Right lobe of liver (tissue), 6 donors: Measurements from ENCODE around the gene NRF1. TPM values are rescaled to one million over a fixed set of nuclear protein-coding genes. Genes with fewer than 3 reads are reported as not detected.

Source experiments
- ATAC-seq, 4 donors: fragments of 200-7000 bp; cut with Tn5 transposase; one replicate each; pipeline ENCODE4 v1.9.1; 2020; ENCODE audit warnings: mild to moderate bottlenecking in 4 of 4, moderate library complexity in 4 of 4
- DNase-seq, 3 donors: peaks; one replicate each; pipeline ENCODE4 v3.0.0-alpha.2; 2020
- H3K27ac ChIP-seq, 3 donors: fragments of 200-600 bp; one replicate each; pipeline ENCODE4 v1.8.0; 2022
- H3K27me3 ChIP-seq, 2 donors: fragments of 200-600 bp; one replicate each; pipeline ENCODE4 v1.8.0; 2022
- H3K36me3 ChIP-seq, 4 donors: fragments of 200-600 bp; sonication (generic) in 1 of 4; one replicate each; pipeline versions ENCODE4 v1.5.1 to v1.8.0; 2017 to 2022; ENCODE audit warnings: control low read depth in 1 of 4
- H3K4me1 ChIP-seq, 4 donors: fragments of 200-600 bp; sonication (generic) in 1 of 4; one replicate each; pipeline versions ENCODE4 v1.5.1 to v1.8.0; 2017 to 2022; ENCODE audit warnings: control low read depth in 1 of 4
- H3K4me3 ChIP-seq, 3 donors: fragments of 200-600 bp; one replicate each; pipeline ENCODE4 v1.8.0; 2022
- H3K9me3 ChIP-seq, 4 donors: fragments of 200-600 bp; sonication (generic) in 1 of 4; one replicate each; pipeline versions ENCODE4 v1.5.1 to v1.8.0; 2017 to 2022; ENCODE audit warnings: control low read depth in 1 of 4
- CTCF ChIP-seq, 4 donors: fragments of 200-600 bp in 3 of 4; fragments of 450-650 bp in 1 of 4; IDR thresholded peaks; one replicate each; pipeline versions ENCODE4 v1.5.1 to v1.8.0; 2016 to 2022; ENCODE audit warnings: antibody characterized with exemption in 4 of 4, mild to moderate bottlenecking in 2 of 4
- POLR2A ChIP-seq: fragments of 450-650 bp; IDR thresholded peaks from one replicate; pipeline ENCODE4 v1.6.1; 2017; ENCODE audit warnings: antibody characterized with exemption, mild to moderate bottlenecking
- WGBS: methylation state at CpG from one replicate; pipeline ENCODE4 v1.1.6; 2018; ENCODE audit warnings: low coverage, low lambda C conversion rate; ENCODE audit not compliant: insufficient coverage; ENCODE audit errors: missing lambda C conversion rate; 5-methylcytosine and 5-hydroxymethylcytosine counted together
- intact Hi-C, 2 donors: fragments of 100-400 bp; cut with DNase I; formaldehyde crosslinking; loops; one replicate each; pipeline versions ENCODE4 v1.11.2 to v1.14.1; 2022
- total RNA-seq, 6 experiments: library from RNA; depleted of rRNA in 2 of 6; stranded (reverse); fragments of >200 nt in 2 of 6; fragmentation: NEBNext Ultra II Directional in 3 of 6; extraction: Animal tissue kit (Norgen Biotek cat#: 25700) in 3 of 6; gene quantifications; one replicate each; pipeline versions ENCODE4 v1.1.0 to v1.2.4, GENCODE V29; 2016 to 2023
- donor health status: DM: no; HTN: yes; CAD: no.
- donor health status: DM: no; HTN: no; CAD: no.
- donor health status: DM: no; HTN: no; CAD: no.
- donor health status: DM: no; HTN: yes; CAD: no.
- donor health status: DM: no; HTN: yes; CAD: no.

Gene NRF1
- total RNA-seq, 6 experiments from 2014 or later, result 3.9 to 6.8 (median 5.3) TPM

DNA sequence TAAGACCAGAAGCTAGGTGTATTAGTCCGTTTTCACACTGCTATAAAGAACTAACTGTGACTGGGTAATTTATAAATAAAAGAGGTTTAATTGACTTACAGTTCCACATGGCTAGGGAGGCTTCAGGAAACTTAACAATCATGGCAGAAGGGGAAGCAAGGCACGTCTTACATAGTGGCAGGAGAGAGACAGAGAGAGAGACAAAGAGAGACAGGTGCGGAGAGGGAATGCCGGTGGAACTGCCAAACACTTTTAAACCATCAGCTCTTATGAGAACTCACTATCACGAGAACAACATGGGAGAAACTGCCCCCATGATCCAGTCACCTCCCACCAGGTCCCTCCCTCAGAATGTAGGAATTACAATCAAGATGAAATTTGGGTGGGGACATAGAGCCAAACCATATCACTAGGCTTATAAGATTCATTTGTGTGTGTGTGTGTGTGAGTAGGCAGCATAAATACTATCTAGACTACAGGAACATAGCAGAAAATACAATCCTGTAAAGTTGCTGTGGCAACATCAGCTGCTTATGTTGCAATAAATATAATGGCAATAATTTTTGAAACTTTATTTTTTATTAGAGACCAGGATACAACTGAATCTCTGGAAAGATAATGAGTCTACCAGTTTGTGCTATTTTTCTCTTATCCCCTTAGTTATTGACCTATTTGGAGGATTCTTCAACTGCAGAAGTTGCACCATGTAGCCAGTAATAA lies 77.1 kb downstream of the NRF1 start:
- intact Hi-C loops, result no loop called here
- no peak for TF ChIP-seq CTCF (IDR thresholded peaks at IDR 0.05)
- no peak for TF ChIP-seq POLR2A

DNA sequence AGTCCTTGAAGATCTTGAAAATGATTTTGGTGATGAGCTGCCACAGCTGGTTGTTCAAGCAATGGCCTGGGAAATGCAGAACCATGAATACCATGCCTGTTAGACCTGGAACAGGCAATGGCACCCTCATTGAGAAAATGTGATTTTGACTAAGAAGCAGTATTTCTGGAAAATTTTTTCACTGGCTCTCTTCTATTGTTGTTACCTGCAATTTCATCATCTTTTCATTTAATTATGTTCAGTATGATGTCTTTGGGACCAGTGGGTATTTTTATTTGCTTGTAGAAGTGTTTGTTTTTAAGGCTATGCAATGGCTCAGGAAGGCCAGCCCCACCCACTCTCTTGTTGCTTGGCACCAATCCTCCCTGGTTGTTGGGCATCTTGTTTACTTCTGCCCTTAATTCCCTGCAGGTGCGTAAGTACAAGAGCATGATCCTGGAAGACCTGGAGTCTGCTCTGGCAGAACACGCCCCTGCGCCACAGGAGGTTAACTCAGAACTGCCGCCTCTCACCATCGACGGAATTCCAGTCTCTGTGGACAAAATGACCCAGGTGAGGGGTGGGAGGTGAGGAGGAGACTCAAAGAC lies 78.6 kb downstream of the NRF1 start:
- Histone ChIP-seq H3K27ac (no peak overlapping the region), H3K36me3 (peaks cover 0 to 7% (median 0%) of the 10 kb centered on the region in 4 donors), H3K27me3 (no peaks in the 10 kb centered on the region), H3K9me3 (no peaks in the 10 kb centered on the region), H3K4me1 (no peaks in the 10 kb centered on the region), H3K4me3 (no peak overlapping the region)
- intact Hi-C loops, result no loop called here
- 96% methylated on average over 6 of the region's 6 CpGs for WGBS
- no peak for DNase-seq
- TF ChIP-seq CTCF (IDR thresholded peaks at IDR 0.05), result no peak
- TF ChIP-seq POLR2A, result no peak
- no peak for ATAC-seq

More for the DNA sequence above, 77.1 kb downstream of the NRF1 start:
- Histone ChIP-seq H3K4me1 (no peaks in the 10 kb centered on the region), H3K4me3 (no peak overlapping the region), H3K36me3 (peaks cover 0 to 7% (median 0%) of the 10 kb centered on the region in 4 donors), H3K27ac (no peak overlapping the region), H3K9me3 (no peaks in the 10 kb centered on the region), H3K27me3 (no peaks in the 10 kb centered on the region)
- no peak for DNase-seq
- no peak for ATAC-seq
- 87% methylated on average over 5 of the region's 5 CpGs for WGBS

DNA sequence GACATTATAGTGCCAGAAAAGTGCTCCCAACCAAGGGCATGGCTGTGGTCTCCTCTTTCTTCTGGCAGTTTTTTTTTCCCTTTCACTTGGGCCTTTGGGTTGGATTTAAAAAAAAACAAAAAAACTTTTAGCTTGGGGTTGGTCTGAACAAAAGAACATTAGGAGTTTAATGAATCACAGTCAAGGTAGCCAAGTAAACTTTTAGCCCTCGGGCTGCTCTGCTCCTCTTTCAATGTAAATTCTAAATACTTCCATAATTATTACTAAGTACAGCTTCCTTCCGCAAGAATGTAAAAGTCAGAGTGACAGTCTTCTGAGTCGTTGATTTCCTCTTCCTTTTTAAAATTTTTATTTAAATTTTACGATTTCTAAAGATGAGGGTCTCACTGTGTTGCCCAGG lies 79.2 kb downstream of the NRF1 start:
- peaks cover 0 to 7% (median 0%) of the 10 kb centered on the region in 4 donors for H3K36me3 ChIP-seq
- intact Hi-C loops, result no loop called here

More for the DNA sequence above, 79.2 kb downstream of the NRF1 start:
- no peak for ATAC-seq
- Histone ChIP-seq H3K27ac (no peak overlapping the region), H3K9me3 (no peaks in the 10 kb centered on the region), H3K4me3 (no peak overlapping the region), H3K4me1 (no peaks in the 10 kb centered on the region), H3K27me3 (no peaks in the 10 kb centered on the region)
- TF ChIP-seq CTCF (IDR thresholded peaks at IDR 0.05) (no peak), POLR2A (no peak)
- WGBS, result 68% methylated on average over 4 of the region's 4 CpGs
- no peak for DNase-seq
